Natural killer cell (primary cell): ENCODE measurements around the gene MEX3C. TPM values are rescaled to one million over a fixed set of nuclear protein-coding genes. Genes with fewer than 3 reads are reported as not detected.

Experiments used
- ATAC-seq, 3 donors: fragments of 150-1000 bp in 2 of 3; fragments of 200-7000 bp in 1 of 3; cut with Tn5 transposase; 1 replicate in 1 of 3; 2 replicates in 2 of 3; pipeline ENCODE4 v1.10.0; 2021; ENCODE audit warnings: mild to moderate bottlenecking in 2 of 3, moderate library complexity in 2 of 3
- DNase-seq, 2 donors: peaks; one replicate each; pipeline versions ENCODE4 v3.0.0 to v3.0.0-alpha.2; 2013 to 2021; ENCODE audit warnings: mixed read lengths in 1 of 2
- H3K27ac ChIP-seq: one replicate; pipeline ENCODE4 v1.5.1; 2013; ENCODE audit warnings: mild to moderate bottlenecking, low read length
- H3K27me3 ChIP-seq: one replicate; pipeline ENCODE4 v1.6.1; 2013; ENCODE audit warnings: low read length; ENCODE audit not compliant: control insufficient read depth, insufficient read depth
- H3K36me3 ChIP-seq: one replicate; pipeline ENCODE4 v1.6.1; 2013; ENCODE audit warnings: low read length; ENCODE audit not compliant: control insufficient read depth, insufficient read depth
- H3K4me1 ChIP-seq: one replicate; pipeline ENCODE4 v1.6.1; 2013; ENCODE audit warnings: low read length; ENCODE audit not compliant: control insufficient read depth, insufficient read depth
- H3K4me3 ChIP-seq: one replicate; pipeline ENCODE4 v1.5.1; 2013; ENCODE audit warnings: low read length
- H3K9me3 ChIP-seq: one replicate; pipeline ENCODE4 v1.6.1; 2013; ENCODE audit warnings: low read length; ENCODE audit not compliant: control insufficient read depth, insufficient read depth
- H3K27ac Mint-ChIP-seq, 2 donors: one replicate each; pipeline ENCODE4 v1.8.0; 2022; ENCODE audit warnings: mild to moderate bottlenecking in 2 of 2, mixed read lengths in 2 of 2, moderate library complexity in 1 of 2
- H3K27me3 Mint-ChIP-seq, 2 donors: one replicate each; pipeline ENCODE4 v1.8.0; 2022; ENCODE audit warnings: low read depth in 2 of 2, mixed read lengths in 2 of 2
- H3K36me3 Mint-ChIP-seq: one replicate; pipeline ENCODE4 v1.8.0; 2022; ENCODE audit warnings: mixed read lengths
- H3K4me1 Mint-ChIP-seq, 2 donors: one replicate each; pipeline ENCODE4 v1.8.0; 2022; ENCODE audit warnings: mixed read lengths in 2 of 2
- H3K4me3 Mint-ChIP-seq: one replicate; pipeline ENCODE4 v1.8.0; 2022; ENCODE audit warnings: mild to moderate bottlenecking, moderate library complexity, mixed read lengths
- H3K9me3 Mint-ChIP-seq, 2 donors: one replicate each; pipeline ENCODE4 v1.8.0; 2022; ENCODE audit warnings: mixed read lengths in 2 of 2
- CTCF ChIP-seq: fragments of 200-600 bp; IDR thresholded peaks from one replicate; pipeline ENCODE4 v1.8.0; 2022; ENCODE audit warnings: antibody characterized with exemption
- WGBS: methylation state at CpG from one replicate; pipeline ENCODE4 v1.1.7; 2013; ENCODE audit warnings: missing lambda C conversion rate; ENCODE audit not compliant: insufficient coverage; 5-methylcytosine and 5-hydroxymethylcytosine counted together
- intact Hi-C: fragments of 100-400 bp; cut with micrococcal nuclease; formaldehyde crosslinking; loops from one replicate; pipeline ENCODE4 v1.14.2; 2022
- total RNA-seq, 4 donors: library from RNA; stranded (reverse); fragments of 120-200 nt in 1 of 4; gene quantifications; one replicate each; pipeline versions ENCODE4 v1.2.3 to v1.2.4, GENCODE V29; 2013 to 2022

Gene MEX3C
- total RNA-seq, 3 donors from 2014 or later (not counting 1 experiment from before 2014, with no cell fraction given) = 189 to 205 (median 202) TPM

GRCh38 chr18:51191128-51191717, 6.3 kb downstream of the MEX3C start:
- ATAC-seq (peak; percentile 71 to 85 (median 77)), DNase-seq (peak; percentile 43 to 72)
- intact Hi-C loops = loop anchor here (1.0 kb wide), 2 partner anchors 22 to 40 kb away; no protein-coding TSS in a partner anchor
- Mint-ChIP-seq H3K4me3 (peak overlapping the region; percentile 84), H3K27ac (peak overlapping the region; percentile 93 to 97), H3K9me3 (no peaks in the 10 kb centered on the region), H3K36me3 (no peaks in the 10 kb centered on the region), H3K27me3 (no peaks in the 10 kb centered on the region), H3K4me1 (peaks cover 75 to 90% of the 10 kb centered on the region in 2 donors)
- Histone ChIP-seq H3K27me3 (no peaks in the 10 kb centered on the region), H3K27ac (peak overlapping the region; percentile 80), H3K9me3 (no peaks in the 10 kb centered on the region), H3K4me1 (peaks cover 22% of the 10 kb centered on the region), H3K36me3 (peaks cover 12% of the 10 kb centered on the region), H3K4me3 (no peak overlapping the region)
- WGBS = 36% methylated on average over 3 of the region's 4 CpGs
- no peak for TF ChIP-seq CTCF

GRCh38 chr18:51190000-51190399, 7.5 kb downstream of the MEX3C start:
- intact Hi-C loops = no loop called here
- no peak for TF ChIP-seq CTCF
- Histone ChIP-seq H3K4me3 (no peak overlapping the region), H3K27ac (peak overlapping the region; percentile 80), H3K27me3 (no peaks in the 10 kb centered on the region), H3K9me3 (no peaks in the 10 kb centered on the region), H3K4me1 (peaks cover 31% of the 10 kb centered on the region), H3K36me3 (peaks cover 24% of the 10 kb centered on the region)
- Mint-ChIP-seq H3K9me3 (no peaks in the 10 kb centered on the region), H3K27ac (peak overlapping the region; percentile 93 to 97), H3K36me3 (no peaks in the 10 kb centered on the region), H3K4me3 (peak overlapping the region; percentile 84), H3K27me3 (no peaks in the 10 kb centered on the region), H3K4me1 (peaks cover 76 to 90% of the 10 kb centered on the region in 2 donors)
- DNase-seq = no peak
- no peak for ATAC-seq

- 52% methylated on average over 5 of the region's 6 CpGs for WGBS
- H3K4me1 ChIP-seq = peaks cover 43% of the 10 kb centered on the region
- H3K27ac ChIP-seq = peak overlapping the region; percentile 80
- DNase-seq (peak in 1 of 2 donors; percentile 20), ATAC-seq (peak; percentile 16 to 60 (median 34))
- Mint-ChIP-seq H3K27me3 (no peaks in the 10 kb centered on the region), H3K4me1 (peaks cover 72 to 90% of the 10 kb centered on the region in 2 donors), H3K4me3 (peak overlapping the region; percentile 79), H3K27ac (peak overlapping the region; percentile 86 to 97), H3K9me3 (no peaks in the 10 kb centered on the region), H3K36me3 (no peaks in the 10 kb centered on the region)
- no peaks in the 10 kb centered on the region for H3K9me3 ChIP-seq
- TF ChIP-seq CTCF = no peak
- H3K36me3 ChIP-seq = peaks cover 26% of the 10 kb centered on the region
- H3K27me3 ChIP-seq = no peaks in the 10 kb centered on the region
- H3K4me3 ChIP-seq = no peak overlapping the region
- intact Hi-C loops = no loop called here
These were observed 9.3 kb downstream of the MEX3C start for GRCh38 chr18:51188024-51188701.
